ENCODE data around the gene SLC5A12. TPM values are rescaled to one million over a fixed set of nuclear protein-coding genes. Genes with fewer than 3 reads are reported as not detected.

The SLC5A12 gene
- total RNA-seq, 1 donor from 2014 or later = 0.41 TPM

DNA sequence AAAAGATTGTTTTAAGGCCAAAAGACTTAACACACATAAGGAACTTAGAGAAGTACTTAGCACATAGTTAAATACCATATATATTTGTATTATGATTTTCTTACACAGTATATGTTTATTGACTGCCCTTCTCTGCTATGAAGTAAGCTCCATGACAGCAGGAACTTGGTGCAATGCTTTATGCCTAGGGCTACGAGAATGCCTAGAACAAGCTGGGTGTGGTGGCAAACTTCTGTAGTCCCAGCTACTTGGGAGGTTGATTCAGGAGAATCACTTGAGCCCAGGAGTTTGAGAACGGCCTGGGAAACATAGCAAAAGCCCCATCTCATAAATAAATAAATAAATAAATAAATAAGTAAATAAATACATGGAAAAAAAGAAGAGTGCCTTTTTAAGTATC, 1.9 kb downstream of the SLC5A12 start:
- no peak for FAIRE-seq
- DNase-seq (ENCODE audit: low spot score in 2 of 2) = no peak

DNA sequence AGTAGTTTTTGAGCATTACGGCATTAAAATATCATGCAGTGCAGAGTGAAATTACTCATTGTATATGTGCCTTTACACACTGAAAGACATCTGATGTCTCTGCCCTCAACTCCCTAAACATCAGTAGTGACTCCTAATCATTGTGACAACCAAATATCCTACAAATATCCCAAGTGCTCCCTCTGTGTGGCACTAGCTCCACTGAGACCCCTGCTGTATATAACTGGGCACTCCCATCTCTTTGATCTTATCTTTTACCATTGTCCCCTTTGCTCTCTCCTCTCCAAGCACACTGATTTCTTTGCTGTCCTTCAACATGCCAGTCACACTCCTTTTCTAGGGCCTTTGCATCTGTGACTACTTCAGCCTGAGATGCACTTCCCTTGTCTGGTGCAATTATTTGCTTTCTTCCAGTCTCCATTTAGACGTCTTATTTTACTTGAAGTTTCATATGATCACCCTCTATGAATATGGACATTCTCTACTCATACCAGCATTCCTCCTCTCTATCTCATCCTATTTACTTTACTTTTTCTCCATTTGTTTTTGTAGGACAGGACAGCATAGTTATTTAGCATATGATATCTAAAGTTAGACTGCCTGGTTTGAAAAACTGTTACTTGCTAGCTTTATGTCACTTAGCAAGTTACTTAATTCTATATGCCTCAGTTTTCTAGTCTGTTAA, 2.4 kb downstream of the SLC5A12 start:
- DNase-seq (ENCODE audit: low spot score in 2 of 2) (no peak), FAIRE-seq (no peak)

DNA sequence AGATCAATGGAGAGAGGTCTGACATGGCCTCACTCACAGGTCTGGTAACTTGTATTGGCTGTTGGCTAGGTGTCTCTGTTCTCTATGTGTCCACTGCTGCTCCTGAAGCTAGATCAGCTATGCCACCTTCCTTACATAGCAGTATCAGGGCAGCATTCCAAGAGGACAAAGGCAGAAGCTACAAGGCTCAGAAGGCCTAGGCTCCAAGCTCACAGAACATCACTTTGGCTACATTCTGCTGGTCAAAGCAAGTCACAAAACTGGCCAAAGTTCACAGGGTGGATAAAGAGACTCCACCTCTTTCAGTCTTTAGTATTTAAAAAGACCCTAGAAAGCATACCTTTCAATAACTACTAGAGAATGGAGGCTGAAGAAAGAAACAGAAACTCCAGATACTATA, 4.1 kb downstream of the SLC5A12 start:
- DNase-seq (ENCODE audit: low spot score in 2 of 2) = no peak
- no peak for FAIRE-seq

DNA sequence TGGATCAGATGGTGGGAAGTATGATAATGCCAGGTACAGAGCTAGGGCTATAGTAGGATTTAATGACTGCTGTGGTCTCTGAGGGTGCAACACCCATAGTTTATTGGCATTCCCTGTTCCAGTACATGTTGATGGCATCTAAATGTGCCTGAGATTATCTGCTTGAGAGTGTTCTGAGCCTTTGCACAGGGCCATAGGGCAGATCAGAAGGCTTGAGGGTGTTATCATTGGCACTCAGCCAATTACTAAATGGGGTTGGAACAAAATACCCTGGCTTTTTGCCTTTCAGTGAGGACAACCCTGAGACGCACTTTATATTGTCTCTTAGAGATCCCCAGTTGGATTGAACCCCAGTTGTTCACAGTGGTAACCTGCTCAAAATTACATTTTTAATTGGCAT, 6.7 kb downstream of the SLC5A12 start:
- no peak for DNase-seq (ENCODE audit: low spot score in 2 of 2)
- FAIRE-seq = no peak

DNA sequence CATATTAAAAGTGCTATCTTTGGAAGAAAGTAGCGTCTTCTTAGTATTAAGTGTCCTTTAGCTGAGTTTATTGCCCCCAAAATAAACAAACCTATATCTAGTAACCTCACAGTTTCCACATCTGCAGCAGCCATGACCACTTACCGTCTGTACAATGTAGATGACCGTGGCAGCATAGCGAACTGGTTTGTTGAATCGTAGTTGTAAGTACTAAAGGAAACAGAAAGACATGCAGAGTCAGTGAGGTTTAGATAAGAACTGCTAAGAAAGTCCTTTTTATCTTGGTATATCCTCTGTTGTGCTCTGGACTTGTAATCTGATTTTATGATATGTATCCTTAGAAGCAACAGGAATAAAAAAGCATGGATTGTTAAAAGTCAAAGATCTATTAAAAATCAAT, 9.4 kb downstream of the SLC5A12 start:
- FAIRE-seq (no peak), DNase-seq (ENCODE audit: low spot score in 2 of 2) (no peak)

DNA sequence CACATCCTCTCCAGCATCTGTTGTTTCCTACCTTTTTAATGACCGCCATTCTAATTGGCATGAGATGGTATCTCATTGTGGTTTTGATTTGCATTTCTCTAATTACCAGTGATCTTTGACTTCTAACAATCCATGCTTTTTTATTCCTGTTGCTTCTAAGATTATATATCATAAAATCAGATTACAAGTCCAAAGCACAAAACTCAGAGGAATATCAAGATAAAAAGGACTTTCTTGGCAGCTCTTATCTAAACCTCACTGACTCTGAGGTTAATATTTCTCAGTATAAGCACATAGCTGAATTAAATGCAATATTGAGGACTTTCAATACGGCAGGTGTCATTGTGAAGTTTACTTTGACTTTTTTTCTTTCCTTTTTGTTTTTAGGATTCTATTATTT, 11.4 kb downstream of the SLC5A12 start:
- DNase-seq (ENCODE audit: low spot score in 2 of 2) (no peak), FAIRE-seq (no peak)

DNA sequence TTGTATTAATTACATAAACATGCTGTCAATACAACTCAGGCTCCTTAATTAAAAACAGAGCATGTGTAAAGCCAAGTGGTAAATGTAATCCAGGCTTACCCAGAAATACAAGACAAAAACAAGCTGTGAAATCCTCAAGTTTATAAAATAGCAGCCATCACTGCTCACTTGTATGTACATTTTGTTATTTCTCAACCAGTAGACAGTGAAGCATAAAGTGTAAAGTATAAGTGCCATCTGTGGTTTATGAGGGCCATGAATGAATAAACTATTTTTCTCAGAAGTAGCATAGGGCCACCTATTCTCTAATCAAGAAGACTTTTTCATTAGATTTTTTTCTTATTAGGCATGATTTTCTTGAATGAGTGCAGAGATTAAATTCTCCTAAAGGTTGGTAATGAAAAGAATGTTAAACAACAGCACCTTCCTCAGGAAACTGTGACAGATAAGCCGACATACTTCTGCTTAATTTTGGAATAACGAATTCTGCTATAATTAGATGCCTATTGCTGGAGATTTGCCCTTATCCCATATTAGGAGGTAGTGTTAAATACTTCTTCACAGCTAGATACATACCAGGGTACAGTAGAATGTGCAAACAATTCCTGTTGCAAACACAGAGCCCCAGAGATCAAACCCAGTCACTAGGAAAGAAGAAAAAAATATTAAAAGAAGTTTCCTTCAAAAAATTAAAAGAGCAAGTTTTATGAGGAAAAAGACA, 13.0 kb downstream of the SLC5A12 start:
- DNase-seq (ENCODE audit: low spot score in 2 of 2) (no peak), FAIRE-seq (no peak)

DNA sequence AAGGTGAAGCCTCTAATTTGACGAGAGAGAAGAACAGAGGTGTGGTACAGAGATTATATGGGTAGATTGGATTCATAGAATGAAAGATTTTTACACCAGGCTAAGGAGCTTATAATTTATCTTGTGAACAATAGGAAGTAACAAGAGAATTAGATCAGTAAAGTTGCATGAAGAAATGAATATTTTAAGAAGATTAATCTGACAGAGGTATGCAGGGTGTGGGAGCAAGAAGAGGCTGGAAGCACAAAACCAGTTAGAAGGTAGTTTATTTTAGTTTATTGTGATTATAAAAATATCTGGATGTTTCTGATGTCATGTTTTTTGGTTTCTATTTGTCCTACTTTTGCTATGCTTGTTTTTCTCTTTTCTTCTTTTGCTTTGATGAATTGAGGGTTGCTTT, 15.7 kb downstream of the SLC5A12 start:
- DNase-seq (ENCODE audit: low spot score in 2 of 2) = no peak
- FAIRE-seq = no peak

DNA sequence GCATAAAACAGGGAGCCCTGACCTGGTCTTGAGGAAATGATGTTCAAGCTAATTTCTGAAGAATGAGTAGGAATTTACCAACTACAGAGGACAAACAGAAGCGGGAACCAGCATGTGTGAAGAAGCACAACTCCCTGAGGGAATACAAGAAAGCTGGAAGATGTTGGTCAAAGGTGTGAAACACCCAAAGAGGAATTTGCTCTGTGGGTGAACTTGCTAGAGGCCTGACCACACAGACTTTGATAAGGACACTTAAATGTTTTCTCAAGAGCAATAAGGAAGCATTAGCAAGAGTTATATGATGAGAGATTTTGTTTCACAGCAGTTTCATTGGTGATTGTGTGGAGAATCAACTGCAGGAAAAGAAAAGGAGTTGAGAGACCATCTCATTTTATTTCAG, 17.6 kb downstream of the SLC5A12 start:
- DNase-seq (ENCODE audit: low spot score in 2 of 2) (no peak), FAIRE-seq (no peak)

DNA sequence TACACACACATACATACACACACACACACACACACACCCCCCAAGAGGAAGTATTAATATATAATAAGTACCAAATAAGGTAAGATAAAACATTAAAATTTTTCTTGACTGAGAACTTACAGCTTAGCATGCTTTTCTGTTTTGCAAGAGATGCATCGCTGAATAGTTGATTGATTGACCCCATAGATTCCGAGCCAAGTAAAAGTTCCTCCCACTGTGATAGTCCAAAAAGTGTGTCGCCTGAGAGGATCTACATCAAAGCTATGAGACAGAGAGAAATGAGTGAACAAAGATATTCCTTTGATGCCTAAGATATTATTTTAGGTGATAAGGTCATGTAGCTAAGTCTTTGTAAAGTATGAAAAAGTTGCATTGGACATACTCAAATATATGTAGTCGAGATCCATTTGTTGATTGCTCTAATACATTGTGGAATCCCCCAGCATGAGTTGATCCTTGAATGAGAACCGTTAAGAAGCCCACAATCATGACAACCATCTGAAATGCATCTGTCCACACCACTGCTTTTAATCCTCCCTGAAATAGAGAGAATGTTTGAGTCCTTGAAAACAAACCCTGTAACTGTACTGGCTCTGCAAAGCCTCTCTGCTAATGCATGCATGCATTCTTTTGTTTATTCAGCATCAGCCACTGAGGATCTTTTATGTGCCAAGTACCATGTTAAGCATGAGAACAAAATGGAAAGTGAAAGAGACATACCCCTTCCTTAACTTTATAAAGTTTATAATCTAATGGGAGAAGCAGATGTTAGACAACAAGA, 18.3 kb downstream of the SLC5A12 start:
- FAIRE-seq (no peak), DNase-seq (ENCODE audit: low spot score in 2 of 2) (no peak)

DNA sequence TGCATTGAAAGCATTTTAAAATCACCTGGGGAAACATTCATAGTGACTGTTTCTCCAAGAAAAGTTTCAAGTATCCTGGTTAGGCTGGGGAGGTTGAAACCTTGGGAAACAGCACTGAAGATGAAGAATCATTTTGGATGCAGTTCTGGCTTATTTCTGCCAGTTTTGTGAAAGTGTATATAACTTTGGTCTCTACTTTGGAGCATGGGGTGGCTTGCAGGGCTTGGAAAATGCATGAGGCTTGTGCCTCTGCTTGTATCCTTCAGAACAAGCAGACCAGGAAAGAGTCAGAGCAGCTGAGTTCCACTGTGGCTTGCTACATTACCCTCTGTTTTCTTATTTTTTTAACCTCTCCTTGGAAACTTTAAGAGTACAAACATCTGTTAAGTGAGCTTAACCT, 19.5 kb downstream of the SLC5A12 start:
- no peak for FAIRE-seq
- DNase-seq (ENCODE audit: low spot score in 2 of 2) = no peak

DNA sequence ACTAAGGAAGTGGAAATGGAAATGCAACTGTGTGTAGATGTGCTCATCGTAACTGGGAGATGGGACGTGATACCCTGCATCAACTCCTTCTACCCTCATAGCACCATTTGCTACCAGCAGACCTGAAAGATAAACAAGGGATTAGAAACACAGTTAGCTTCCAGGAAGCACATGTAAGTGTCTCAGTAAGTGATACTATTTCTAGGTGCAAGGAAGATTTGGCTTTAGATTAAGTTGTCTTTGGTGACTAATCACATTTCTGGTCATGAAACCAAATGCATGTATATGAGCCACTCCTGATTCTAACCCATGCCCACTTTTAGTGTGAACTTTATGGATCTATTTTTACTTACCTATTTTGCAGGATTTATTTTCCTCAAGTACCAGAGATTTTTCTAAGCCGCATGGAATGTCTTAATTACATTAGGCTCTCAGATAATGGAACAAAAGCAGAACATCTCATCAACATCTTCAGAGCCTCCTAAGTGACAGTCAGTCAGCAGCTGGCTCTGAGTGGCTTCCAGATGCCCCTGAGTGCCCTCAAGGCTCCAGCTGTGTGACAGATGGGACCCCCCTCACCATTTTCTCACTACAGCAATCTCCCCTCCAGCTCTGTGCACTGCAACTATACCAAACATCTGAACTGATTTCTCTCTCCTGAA, 21.2 kb downstream of the SLC5A12 start:
- FAIRE-seq (no peak), DNase-seq (ENCODE audit: low spot score in 2 of 2) (no peak)

DNA sequence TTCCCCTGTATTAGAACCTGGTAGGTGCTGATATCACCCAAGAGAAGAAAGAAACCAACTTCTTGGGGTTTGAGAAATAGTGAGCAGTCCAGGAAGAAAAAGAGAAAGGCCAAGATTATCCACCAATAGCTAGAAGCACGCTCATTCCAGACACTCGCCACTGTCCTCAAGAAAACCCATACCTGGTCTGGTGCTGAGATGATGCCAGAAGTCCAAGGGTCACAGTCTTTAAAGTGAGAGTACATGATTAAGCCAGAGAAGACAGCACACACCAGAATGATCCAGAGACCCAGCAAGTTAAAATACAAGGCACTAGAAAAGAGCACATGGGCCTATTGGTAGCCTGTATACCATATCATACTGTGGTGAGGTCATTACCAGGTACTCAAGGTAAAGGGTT, 23.6 kb downstream of the SLC5A12 start:
- DNase-seq (ENCODE audit: low spot score in 2 of 2) = no peak
- no peak for FAIRE-seq

DNA sequence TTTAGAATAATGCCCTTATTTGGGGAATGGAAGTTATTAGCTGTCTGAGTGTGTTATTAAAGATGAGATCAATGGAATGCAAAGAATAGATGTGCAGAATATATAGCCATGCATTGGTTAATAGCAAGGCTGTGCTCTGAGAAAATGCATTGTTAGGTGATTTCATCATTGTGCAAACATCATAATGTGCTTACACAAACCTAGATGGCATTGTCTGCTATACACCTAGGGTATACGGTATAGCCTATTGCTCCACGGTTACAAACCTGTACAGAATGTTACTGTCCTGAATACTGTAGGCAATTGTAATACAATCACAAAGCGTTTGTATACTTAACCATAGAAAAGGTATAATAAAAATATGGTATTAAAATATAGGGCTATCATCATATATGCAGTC, 25.5 kb downstream of the SLC5A12 start:
- no peak for FAIRE-seq
- no peak for DNase-seq (ENCODE audit: low spot score in 2 of 2)

DNA sequence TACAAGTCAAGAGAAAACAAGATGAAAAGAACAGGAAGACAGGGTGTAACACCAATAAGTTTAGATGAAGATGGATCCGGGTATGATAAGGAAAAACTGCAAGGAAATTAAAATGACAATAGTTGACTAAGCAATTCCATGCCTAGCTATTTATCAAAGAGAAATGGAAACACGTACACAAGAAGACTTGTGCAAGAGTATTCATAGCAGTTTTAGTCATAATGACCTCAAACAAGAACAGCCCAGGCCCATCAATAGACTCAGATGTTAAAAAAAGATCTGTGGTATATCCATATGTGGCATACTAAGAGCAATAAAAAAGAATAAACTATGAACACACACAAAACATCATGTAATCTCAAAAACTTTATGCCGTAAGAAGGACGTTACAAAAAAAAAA, 33.2 kb downstream of the SLC5A12 start:
- no peak for FAIRE-seq
- no peak for DNase-seq (ENCODE audit: low spot score in 2 of 2)

DNA sequence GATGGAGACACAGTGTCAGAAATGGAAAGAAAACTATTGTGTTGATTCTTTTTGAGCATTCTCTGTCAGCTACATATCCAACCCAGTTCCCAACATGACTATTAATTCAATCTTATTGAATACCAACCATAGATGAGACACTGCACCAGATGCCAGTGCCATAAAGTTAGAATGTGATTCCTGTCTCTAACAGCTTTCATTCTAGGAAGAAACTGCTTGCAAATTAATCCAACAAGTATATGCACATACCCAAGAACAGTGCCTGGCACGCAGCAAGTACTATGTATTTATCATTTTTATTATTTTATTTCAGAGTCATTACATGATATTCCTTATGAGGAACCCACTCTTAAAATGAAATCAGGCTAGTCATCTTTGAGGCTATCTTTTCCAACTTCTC, 34.5 kb downstream of the SLC5A12 start:
- FAIRE-seq = no peak
- no peak for DNase-seq (ENCODE audit: low spot score in 2 of 2)

DNA sequence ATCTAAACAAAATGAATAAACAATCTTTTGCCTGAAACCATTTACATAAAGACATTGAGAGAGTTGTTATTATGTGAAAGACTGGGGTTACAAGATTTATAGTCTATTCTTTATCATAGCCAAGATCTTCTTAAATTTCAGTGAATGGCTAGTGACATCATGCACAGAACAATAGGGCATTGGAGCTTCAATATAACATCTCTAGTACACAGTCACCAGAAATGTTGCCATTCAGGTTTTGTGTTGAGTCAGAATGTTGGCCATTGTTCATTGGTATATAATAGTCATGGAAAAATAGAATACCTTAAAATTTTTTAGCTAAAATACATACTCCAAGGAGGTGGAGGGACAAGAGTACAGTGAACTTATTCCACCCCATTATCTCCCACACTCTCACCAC, 44.3 kb downstream of the SLC5A12 start:
- FAIRE-seq (no peak), DNase-seq (ENCODE audit: low spot score in 2 of 2) (no peak)

DNA sequence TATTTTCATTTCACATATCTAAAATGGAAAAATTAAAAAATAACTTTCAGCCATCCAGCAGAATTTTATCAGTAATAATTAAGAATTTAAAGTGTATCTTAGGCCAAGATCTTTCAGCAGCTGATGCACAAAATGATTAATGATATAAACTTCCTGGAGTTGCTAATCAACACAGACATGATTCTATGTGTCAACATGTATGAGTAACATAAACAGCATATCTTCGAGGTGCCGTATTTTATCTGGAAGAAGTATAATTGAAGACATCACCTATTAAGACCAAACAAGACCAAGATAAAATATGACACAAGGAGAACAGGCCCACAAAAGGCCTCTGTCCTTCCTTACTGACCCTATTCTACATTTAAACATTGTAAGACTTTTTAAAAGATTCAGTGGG, 45.2 kb downstream of the SLC5A12 start:
- no peak for FAIRE-seq
- DNase-seq (ENCODE audit: low spot score in 2 of 2) = no peak

DNA sequence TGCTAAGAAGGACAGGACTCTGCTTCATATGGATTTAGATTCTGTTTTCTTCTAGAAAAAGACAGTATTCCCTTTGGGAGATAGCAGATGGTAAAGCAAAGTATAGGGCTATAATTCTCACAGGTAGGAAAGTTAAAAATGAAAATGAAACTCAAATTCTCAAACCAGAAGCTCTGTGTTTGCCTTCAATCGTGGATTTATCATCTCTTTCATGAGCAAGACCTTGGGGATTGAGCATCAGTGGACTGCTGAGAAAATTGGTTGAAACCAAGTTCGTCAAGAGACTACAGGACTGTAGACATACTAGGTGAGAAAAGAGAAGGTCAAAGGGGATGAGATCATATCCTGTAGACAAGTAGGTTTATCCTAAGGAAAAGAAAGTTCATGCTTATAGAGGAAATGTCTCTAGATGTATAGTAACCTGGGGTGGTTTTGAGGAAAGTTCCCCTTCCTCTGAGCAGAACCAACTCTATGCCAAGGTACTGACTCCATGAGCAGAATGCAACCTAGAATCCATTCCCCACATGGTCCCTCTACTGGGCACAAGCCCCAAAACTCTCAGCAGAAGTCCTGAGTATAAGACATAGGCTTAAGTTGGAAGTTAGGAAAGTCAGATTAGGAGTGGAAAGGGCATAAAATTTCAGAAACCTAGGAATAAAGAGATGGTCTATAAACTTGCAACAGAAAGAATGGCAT, 46.5 kb downstream of the SLC5A12 start:
- DNase-seq (ENCODE audit: low spot score in 2 of 2) = no peak
- FAIRE-seq = no peak

DNA sequence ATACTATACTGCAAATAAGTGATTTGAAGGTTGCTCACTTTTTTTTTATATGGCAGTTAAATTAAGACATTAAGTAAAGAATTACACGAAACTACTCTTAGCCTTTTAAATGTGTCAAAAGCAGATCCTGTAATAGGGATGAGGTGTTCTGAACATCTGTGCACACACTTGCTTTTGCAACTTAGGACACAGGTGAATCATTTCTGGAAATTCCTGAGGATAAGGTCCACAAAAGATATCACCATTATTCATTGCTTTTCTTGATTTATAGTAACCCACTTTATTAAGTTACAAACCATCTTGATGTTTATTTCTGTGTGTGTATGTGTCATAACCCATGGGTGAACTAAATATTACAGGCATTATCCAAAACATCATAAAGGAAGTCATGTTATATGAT, 55.9 kb downstream of the SLC5A12 start:
- no peak for FAIRE-seq
- DNase-seq (ENCODE audit: low spot score in 2 of 2) = no peak

DNA sequence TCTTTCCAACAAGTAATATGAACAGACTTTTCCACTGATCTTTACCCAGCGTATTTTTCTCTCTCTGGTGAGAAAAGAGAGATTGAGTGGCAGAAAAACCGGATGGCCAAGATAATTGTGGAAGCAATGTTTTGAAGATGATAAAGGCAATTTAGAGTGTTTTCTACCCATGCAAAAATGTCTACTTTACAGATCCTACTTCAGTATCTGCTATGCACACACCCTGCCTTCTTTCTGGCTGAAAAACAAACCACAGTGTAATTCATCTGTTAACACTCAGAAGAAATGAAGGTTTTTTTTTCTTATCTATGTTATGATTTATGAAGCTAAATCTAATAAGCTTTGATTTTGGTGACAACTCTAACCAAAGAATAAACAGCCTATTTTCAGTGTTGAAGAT, 56.8 kb downstream of the SLC5A12 start:
- DNase-seq (ENCODE audit: low spot score in 2 of 2) = no peak
- FAIRE-seq = no peak
